Measurements from ENCODE around the gene BDKRB2. TPM values are rescaled to one million over a fixed set of nuclear protein-coding genes. Genes with fewer than 3 reads are reported as not detected.

The BDKRB2 gene
- polyA plus RNA-seq, 2 of the 4 experiments (the other 2 are of a cell fraction): 13.9 to 21.6 TPM

DNA sequence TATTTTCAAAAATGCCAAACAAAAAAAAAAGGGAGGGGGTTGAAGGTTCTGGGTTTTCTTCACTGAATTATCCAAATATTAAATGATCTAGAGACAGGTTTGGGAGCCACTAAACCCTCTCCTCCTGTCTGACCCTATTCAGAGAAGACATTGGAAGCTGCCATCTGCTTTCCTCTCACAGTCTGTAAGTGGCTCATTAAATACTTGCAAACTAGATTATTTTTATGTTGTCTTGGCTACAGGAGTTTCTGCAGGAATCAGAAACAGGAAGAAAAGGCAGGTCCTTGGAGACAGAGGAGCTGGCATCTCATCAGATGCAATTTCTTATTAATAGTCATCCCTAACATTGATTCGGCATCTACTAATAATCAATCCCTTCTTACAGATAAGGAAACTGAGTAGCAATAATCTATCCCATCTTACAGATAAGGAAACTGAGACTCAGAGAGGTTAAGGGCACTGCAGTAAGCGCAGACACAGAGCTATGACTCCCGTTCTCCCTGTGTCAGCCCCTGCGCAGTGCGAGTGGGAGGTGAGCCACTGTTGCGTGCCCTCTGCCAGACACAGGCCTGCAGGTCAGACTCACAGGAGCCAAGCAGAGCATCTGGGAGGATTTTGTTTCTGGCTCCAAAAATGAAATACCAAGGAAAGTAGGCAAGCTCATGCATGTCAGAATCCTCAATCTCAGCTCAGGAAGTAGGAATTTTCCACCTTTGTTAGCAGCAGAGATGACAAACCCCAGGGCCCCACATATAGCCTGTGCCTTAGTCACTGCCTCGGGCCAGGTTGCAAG is 11.0 kb downstream of the BDKRB2 start:
- POLR2A ChIA-PET: no interaction called here
- CTCF ChIA-PET: interaction anchor here (1.0 to 1.8 kb wide), 5 partner anchors 10 to 222 kb away, joined by 3 to 5 read pairs (median 4); no protein-coding TSS in a partner anchor

GRCh38 chr14:96216627-96217026 is 12.0 kb downstream of the BDKRB2 start:
- TF ChIP-seq ZC3H11A (IDR thresholded peaks at IDR 0.05) (no peak), CBX8 (IDR thresholded peaks at IDR 0.05) (no peak), MAZ (IDR thresholded peaks at IDR 0.05; ENCODE audit: borderline replicate concordance, low read depth, low read length) (no peak), MYC (IDR thresholded peaks at IDR 0.05; ENCODE audit: borderline replicate concordance, low read length) (no peak), ELK1 (IDR thresholded peaks at IDR 0.05; ENCODE audit: low read depth, low read length) (no peak), HOXA7 (CRISPR knock-in tag; IDR thresholded peaks at IDR 0.05) (no peak), RNF2 (IDR thresholded peaks at IDR 0.05; ENCODE audit: borderline replicate concordance, low read depth) (no peak), CHD2 (IDR thresholded peaks at IDR 0.05; ENCODE audit: low read length, partially characterized antibody) (no peak), HDAC2 (IDR thresholded peaks at IDR 0.05) (no peak), TFCP2L1 (CRISPR knock-in tag; IDR thresholded peaks at IDR 0.05) (no peak)
- WGBS (ENCODE audit: missing lambda C conversion rate): 90% methylated on average over 1 of the region's 1 CpG
- Histone ChIP-seq H3K4me3 (no peak overlapping the region), H3K4me2 (no peak overlapping the region), H3K4me1 (peaks cover 33% of the 10 kb centered on the region), H3K27ac (peak overlapping the region in 1 of 2 experiments; percentile 54; a peak in 3 of 6 replicates), H3K9me3 (peaks cover 8% of the 10 kb centered on the region; the same call in 2 of the 3 replicates)
- POLR2A ChIA-PET: no interaction called here
- no peak for FAIRE-seq
- no peak for DNase-seq (ENCODE audit: low read depth in 1 of 2, low spot score in 1 of 2)
- ATAC-seq: no peak
- CTCF ChIA-PET: interaction anchor here (1.0 to 1.8 kb wide), 3 partner anchors 9 to 116 kb away, joined by 3 to 5 read pairs (median 3); no protein-coding TSS in a partner anchor

More for the DNA sequence above, 11.0 kb downstream of the BDKRB2 start:
- no peak for ATAC-seq
- no peak for FAIRE-seq
- H3K4me2 ChIP-seq: no peak overlapping the region
- peaks cover 28% of the 10 kb centered on the region for H3K4me1 ChIP-seq
- DNase-seq (ENCODE audit: low read depth in 1 of 2, low spot score in 1 of 2): no peak
- no peak for TF ChIP-seq NFE2L2 (conservative IDR thresholded peaks at IDR 0.05; ENCODE audit: low read length)
- TF ChIP-seq JUN (IDR thresholded peaks at IDR 0.05): no peak
- no peak for TF ChIP-seq TP53 (CRISPR knock-in tag; IDR thresholded peaks at IDR 0.05)
- TF ChIP-seq RCOR1 (IDR thresholded peaks at IDR 0.05; ENCODE audit: low read depth, low read length): no peak
- no peak for TF ChIP-seq KDM1A (IDR thresholded peaks at IDR 0.05; ENCODE audit: low read depth)
- TF ChIP-seq, protein P1, sequence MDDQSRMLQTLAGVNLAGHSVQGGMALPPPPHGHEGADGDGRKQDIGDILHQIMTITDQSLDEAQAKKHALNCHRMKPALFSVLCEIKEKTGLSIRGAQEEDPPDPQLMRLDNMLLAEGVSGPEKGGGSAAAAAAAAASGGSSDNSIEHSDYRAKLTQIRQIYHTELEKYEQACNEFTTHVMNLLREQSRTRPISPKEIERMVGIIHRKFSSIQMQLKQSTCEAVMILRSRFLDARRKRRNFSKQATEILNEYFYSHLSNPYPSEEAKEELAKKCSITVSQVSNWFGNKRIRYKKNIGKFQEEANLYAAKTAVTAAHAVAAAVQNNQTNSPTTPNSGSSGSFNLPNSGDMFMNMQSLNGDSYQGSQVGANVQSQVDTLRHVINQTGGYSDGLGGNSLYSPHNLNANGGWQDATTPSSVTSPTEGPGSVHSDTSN (IDR thresholded peaks at IDR 0.05): no peak
- H3K9me3 ChIP-seq: peaks cover 12% of the 10 kb centered on the region; the same call in 2 of the 3 replicates
- H3K27ac ChIP-seq: peak overlapping the region in 1 of 2 experiments; percentile 54; a peak in 3 of 6 replicates
- H3K4me3 ChIP-seq: no peak overlapping the region
- 84% methylated on average over 7 of the region's 7 CpGs for WGBS (ENCODE audit: missing lambda C conversion rate)

DNA sequence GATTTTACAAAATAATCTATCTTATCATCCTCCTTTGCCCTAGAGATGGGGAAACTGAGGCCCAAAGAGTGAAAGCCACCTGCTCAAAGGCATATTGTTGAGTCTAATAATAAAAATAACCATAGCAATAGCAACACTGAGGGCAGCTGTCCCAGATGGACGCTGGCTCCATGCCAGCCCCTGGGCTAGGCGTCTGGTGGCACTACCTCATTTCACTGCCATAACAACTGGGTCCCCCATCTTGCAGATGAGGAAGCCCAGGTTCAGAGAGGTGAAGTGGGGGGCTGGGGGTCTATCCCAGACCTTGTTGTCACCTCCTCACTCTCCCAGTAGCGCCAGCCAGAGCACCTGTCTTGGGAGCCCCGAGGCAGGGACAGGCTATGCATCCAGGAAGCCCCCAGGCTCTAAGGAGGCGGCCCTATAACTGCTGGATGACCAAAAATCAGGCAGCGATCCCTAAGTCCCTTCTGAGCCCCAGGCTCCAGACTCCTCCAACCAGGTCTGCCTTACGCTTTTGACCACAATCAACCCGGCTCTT is 12.8 kb downstream of the BDKRB2 start:
- 69% methylated on average over 8 of the region's 8 CpGs for WGBS (ENCODE audit: missing lambda C conversion rate)
- H3K4me2 ChIP-seq: no peak overlapping the region
- DNase-seq (ENCODE audit: low read depth in 1 of 2, low spot score in 1 of 2) (no peak), ATAC-seq (no peak), FAIRE-seq (no peak)
- H3K4me3 ChIP-seq: no peak overlapping the region
- peak overlapping the region in 1 of 2 experiments; percentile 9; a peak in 1 of 6 replicates for H3K27ac ChIP-seq
- ChIA-PET CTCF (interaction anchor here (1.0 to 1.6 kb wide), 3 partner anchors 13 to 118 kb away, joined by 3 to 5 read pairs (median 3); no protein-coding TSS in a partner anchor), POLR2A (no interaction called here)
- H3K4me1 ChIP-seq: peaks cover 33% of the 10 kb centered on the region
- peaks cover under 1% of the 10 kb centered on the region; the same call in 2 of the 3 replicates for H3K9me3 ChIP-seq
- TF ChIP-seq, protein P2, sequence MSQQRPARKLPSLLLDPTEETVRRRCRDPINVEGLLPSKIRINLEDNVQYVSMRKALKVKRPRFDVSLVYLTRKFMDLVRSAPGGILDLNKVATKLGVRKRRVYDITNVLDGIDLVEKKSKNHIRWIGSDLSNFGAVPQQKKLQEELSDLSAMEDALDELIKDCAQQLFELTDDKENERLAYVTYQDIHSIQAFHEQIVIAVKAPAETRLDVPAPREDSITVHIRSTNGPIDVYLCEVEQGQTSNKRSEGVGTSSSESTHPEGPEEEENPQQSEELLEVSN (IDR thresholded peaks at IDR 0.05; ENCODE audit: borderline replicate concordance, low read depth): no peak
- TF ChIP-seq HDAC2 (IDR thresholded peaks at IDR 0.05): no peak
- TF ChIP-seq TFCP2L1 (CRISPR knock-in tag; IDR thresholded peaks at IDR 0.05): no peak
- TF ChIP-seq, protein P3, sequence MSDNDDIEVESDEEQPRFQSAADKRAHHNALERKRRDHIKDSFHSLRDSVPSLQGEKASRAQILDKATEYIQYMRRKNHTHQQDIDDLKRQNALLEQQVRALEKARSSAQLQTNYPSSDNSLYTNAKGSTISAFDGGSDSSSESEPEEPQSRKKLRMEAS (IDR thresholded peaks at IDR 0.05): no peak
- no peak for TF ChIP-seq CEBPB (IDR thresholded peaks at IDR 0.05)
- no peak for TF ChIP-seq HOXB13 (CRISPR knock-in tag; IDR thresholded peaks at IDR 0.05; ENCODE audit: low read depth)
- no peak for TF ChIP-seq RCOR1 (IDR thresholded peaks at IDR 0.05; ENCODE audit: low read depth, low read length)
- no peak for TF ChIP-seq ZC3H11A (IDR thresholded peaks at IDR 0.05)
- TF ChIP-seq PHF8 (IDR thresholded peaks at IDR 0.05; ENCODE audit: borderline replicate concordance, low read depth): no peak
- TF ChIP-seq, protein P1 (IDR thresholded peaks at IDR 0.05): no peak
- no peak for TF ChIP-seq POLR2A (IDR thresholded peaks at IDR 0.05; ENCODE audit: low read length)
- TF ChIP-seq JUN (IDR thresholded peaks at IDR 0.05): no peak
- no peak for TF ChIP-seq MAZ (IDR thresholded peaks at IDR 0.05; ENCODE audit: borderline replicate concordance, low read depth, low read length)
- no peak for TF ChIP-seq HEYL (CRISPR knock-in tag; IDR thresholded peaks at IDR 0.05)
- TF ChIP-seq, protein P4, sequence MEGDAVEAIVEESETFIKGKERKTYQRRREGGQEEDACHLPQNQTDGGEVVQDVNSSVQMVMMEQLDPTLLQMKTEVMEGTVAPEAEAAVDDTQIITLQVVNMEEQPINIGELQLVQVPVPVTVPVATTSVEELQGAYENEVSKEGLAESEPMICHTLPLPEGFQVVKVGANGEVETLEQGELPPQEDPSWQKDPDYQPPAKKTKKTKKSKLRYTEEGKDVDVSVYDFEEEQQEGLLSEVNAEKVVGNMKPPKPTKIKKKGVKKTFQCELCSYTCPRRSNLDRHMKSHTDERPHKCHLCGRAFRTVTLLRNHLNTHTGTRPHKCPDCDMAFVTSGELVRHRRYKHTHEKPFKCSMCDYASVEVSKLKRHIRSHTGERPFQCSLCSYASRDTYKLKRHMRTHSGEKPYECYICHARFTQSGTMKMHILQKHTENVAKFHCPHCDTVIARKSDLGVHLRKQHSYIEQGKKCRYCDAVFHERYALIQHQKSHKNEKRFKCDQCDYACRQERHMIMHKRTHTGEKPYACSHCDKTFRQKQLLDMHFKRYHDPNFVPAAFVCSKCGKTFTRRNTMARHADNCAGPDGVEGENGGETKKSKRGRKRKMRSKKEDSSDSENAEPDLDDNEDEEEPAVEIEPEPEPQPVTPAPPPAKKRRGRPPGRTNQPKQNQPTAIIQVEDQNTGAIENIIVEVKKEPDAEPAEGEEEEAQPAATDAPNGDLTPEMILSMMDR (IDR thresholded peaks at IDR 0.05): no peak
- TF ChIP-seq SMC3 (IDR thresholded peaks at IDR 0.05): no peak
- TF ChIP-seq CHD4 (IDR thresholded peaks at IDR 0.05; ENCODE audit: borderline replicate concordance): no peak
- TF ChIP-seq JUNB (IDR thresholded peaks at IDR 0.05): no peak
